Measurements from ENCODE around the gene IL22RA1. TPM values are rescaled to one million over a fixed set of nuclear protein-coding genes. Genes with fewer than 3 reads are reported as not detected.

Gene IL22RA1
- total RNA-seq, 1 donor from 2014 or later = not detected

DNA sequence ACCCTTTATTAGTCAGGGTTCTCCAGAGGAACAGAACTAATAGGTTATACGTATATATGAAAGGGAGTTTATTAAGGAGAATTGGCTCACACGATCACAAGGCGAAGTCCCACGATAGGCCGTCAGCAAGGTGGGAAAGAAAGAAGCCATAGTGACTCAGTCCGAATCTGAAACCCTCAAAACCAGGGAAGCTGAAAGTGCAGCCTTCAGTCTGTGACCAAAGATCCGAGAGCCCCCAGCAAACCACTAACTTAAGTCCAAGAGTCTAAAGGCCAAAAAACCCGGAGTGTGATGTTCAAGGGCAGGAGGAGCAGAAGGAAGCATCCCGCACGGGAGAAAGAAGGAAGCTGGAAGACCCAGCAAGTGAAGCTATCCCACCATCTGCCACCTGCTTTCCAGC, 34.2 kb upstream of the IL22RA1 start:
- no peak overlapping the region for H3K4me3 Mint-ChIP-seq
- H3K79me2 ChIP-seq (ENCODE audit: low read depth) = no peaks in the 10 kb centered on the region
- no peak overlapping the region for H3K27ac Mint-ChIP-seq
- H3K4me1 ChIP-seq = no peaks in the 10 kb centered on the region
- no peak overlapping the region for H3K9ac ChIP-seq
- no peak overlapping the region for H3K4me3 ChIP-seq
- H3K27me3 Mint-ChIP-seq (ENCODE audit: insufficient read depth, low read depth) = peaks cover 10% of the 10 kb centered on the region
- H3K9me3 Mint-ChIP-seq = no peaks in the 10 kb centered on the region
- H3K4me1 Mint-ChIP-seq = no peaks in the 10 kb centered on the region
- H3K36me3 Mint-ChIP-seq = no peaks in the 10 kb centered on the region
- TF ChIP-seq CTCF (IDR thresholded peaks at IDR 0.05) (no peak), EZH2phosphoT487 (IDR thresholded peaks at IDR 0.05) (no peak), EZH2 (IDR thresholded peaks at IDR 0.05) (no peak)
- no peak overlapping the region for H2AFZ ChIP-seq (replicated peaks)
- no peaks in the 10 kb centered on the region for H3F3A ChIP-seq (ENCODE audit: low read depth)
- H4K20me1 ChIP-seq (ENCODE audit: low read depth) = no peaks in the 10 kb centered on the region
- H3K27ac ChIP-seq = no peak overlapping the region
- H3K27me3 ChIP-seq = no peaks in the 10 kb centered on the region
- no peaks in the 10 kb centered on the region for H3K36me3 ChIP-seq
- H3K9me3 ChIP-seq (ENCODE audit: low read depth) = no peaks in the 10 kb centered on the region
- no peak overlapping the region for H3K4me2 ChIP-seq
- no peak for DNase-seq (ENCODE audit: low spot score)

DNA sequence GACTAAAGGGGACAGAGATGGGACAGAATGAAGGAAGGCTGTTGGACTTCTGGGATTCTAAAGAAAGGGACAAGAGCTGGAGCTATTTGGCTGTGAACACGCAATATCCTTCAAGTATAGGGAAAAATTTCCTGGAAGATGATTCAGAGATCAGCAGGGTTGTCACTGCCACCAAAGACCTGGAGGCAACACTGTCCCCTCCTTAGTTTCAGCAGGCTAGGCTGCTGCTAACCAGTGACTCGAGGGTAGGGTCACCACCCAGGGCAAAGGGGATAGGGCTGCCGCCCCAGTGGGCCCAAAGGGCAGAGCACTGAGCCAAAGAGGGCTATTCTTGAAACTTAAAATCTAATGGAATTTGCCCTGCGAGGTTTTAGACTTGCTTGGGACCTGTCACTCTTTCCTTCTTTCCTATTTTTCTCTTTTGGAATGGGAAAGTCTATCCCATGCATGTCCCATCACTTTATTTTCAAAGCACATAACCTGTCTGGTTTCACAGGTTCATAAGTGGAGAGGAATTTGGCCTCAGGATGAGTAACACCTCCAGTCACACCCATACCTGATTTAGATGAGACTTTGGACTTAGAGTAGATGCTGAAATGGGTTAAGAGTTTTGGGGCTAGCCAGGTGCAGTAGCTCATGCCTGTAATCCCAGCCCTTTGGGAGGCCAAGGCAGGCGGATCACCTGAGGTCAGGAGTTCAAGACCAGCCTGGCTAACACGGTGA, 32.3 kb upstream of the IL22RA1 start:
- no peaks in the 10 kb centered on the region for H3K36me3 Mint-ChIP-seq

GRCh38 chr1:24173638-24174575, 31.0 kb upstream of the IL22RA1 start:
- Histone ChIP-seq H3K4me3 (no peak overlapping the region), H3K36me3 (no peaks in the 10 kb centered on the region), H2AFZ (replicated peaks) (no peak overlapping the region), H3K4me1 (no peaks in the 10 kb centered on the region), H3K4me2 (no peak overlapping the region), H3K27ac (no peak overlapping the region), H4K20me1 (ENCODE audit: low read depth) (no peaks in the 10 kb centered on the region), H3K79me2 (ENCODE audit: low read depth) (no peaks in the 10 kb centered on the region), H3F3A (ENCODE audit: low read depth) (no peaks in the 10 kb centered on the region), H3K9me3 (ENCODE audit: low read depth) (no peaks in the 10 kb centered on the region), H3K9ac (no peak overlapping the region), H3K27me3 (no peaks in the 10 kb centered on the region)
- DNase-seq (ENCODE audit: low spot score) = no peak
- Mint-ChIP-seq H3K9me3 (no peaks in the 10 kb centered on the region), H3K36me3 (no peaks in the 10 kb centered on the region), H3K4me3 (no peak overlapping the region), H3K27ac (no peak overlapping the region), H3K4me1 (no peaks in the 10 kb centered on the region), H3K27me3 (ENCODE audit: insufficient read depth, low read depth) (peaks cover 6% of the 10 kb centered on the region)
- no peak for TF ChIP-seq EZH2phosphoT487 (IDR thresholded peaks at IDR 0.05)
- no peak for TF ChIP-seq CTCF (IDR thresholded peaks at IDR 0.05)
- TF ChIP-seq EZH2 (IDR thresholded peaks at IDR 0.05) = no peak

More for the DNA sequence above, 32.3 kb upstream of the IL22RA1 start:
- Histone ChIP-seq H3K9ac (no peak overlapping the region), H3K27me3 (no peaks in the 10 kb centered on the region), H2AFZ (replicated peaks) (no peak overlapping the region), H3K4me3 (no peak overlapping the region), H3K4me1 (no peaks in the 10 kb centered on the region), H3K79me2 (ENCODE audit: low read depth) (no peaks in the 10 kb centered on the region), H4K20me1 (ENCODE audit: low read depth) (no peaks in the 10 kb centered on the region), H3K9me3 (ENCODE audit: low read depth) (no peaks in the 10 kb centered on the region), H3K4me2 (no peak overlapping the region), H3K27ac (no peak overlapping the region), H3K36me3 (no peaks in the 10 kb centered on the region), H3F3A (ENCODE audit: low read depth) (no peaks in the 10 kb centered on the region)
- Mint-ChIP-seq H3K9me3 (no peaks in the 10 kb centered on the region), H3K27me3 (ENCODE audit: insufficient read depth, low read depth) (peaks cover 6% of the 10 kb centered on the region), H3K4me1 (no peaks in the 10 kb centered on the region), H3K4me3 (no peak overlapping the region), H3K27ac (no peak overlapping the region)
- TF ChIP-seq EZH2phosphoT487 (IDR thresholded peaks at IDR 0.05) (no peak), CTCF (IDR thresholded peaks at IDR 0.05) (no peak), EZH2 (IDR thresholded peaks at IDR 0.05) (no peak)
- no peak for DNase-seq (ENCODE audit: low spot score)
